GM19193 (cell line): ENCODE measurements around the gene MAP4K4.

ENCODE experiments used
- POLR2A ChIP-seq: IDR thresholded peaks from 4 replicates; pipeline ENCODE4 v1.6.1; 2011; ENCODE audit not compliant: insufficient read depth, insufficient read length; ENCODE audit errors: extremely low read depth

Gene MAP4K4

GRCh38 chr2:101776172-101777043, 78.9 kb downstream of the MAP4K4 start:
- no peak for TF ChIP-seq POLR2A

- TF ChIP-seq POLR2A: no peak
Measured at GRCh38 chr2:101777337-101777736, 79.8 kb downstream of the MAP4K4 start.

- TF ChIP-seq POLR2A: no peak
Measured at GRCh38 chr2:101778102-101778501, 80.6 kb downstream of the MAP4K4 start.

- TF ChIP-seq POLR2A: no peak
Measured at GRCh38 chr2:101779190-101779589, 81.7 kb downstream of the MAP4K4 start.

- TF ChIP-seq POLR2A: no peak
Measured at GRCh38 chr2:101779656-101780055, 82.1 kb downstream of the MAP4K4 start.

GRCh38 chr2:101781326-101781725, 83.8 kb downstream of the MAP4K4 start:
- TF ChIP-seq POLR2A: no peak

- TF ChIP-seq POLR2A: no peak
Measured at GRCh38 chr2:101781791-101782426, 84.4 kb downstream of the MAP4K4 start.

- TF ChIP-seq POLR2A: no peak
Measured at GRCh38 chr2:101782427-101782792, 84.9 kb downstream of the MAP4K4 start.

GRCh38 chr2:101787097-101787496, 89.6 kb downstream of the MAP4K4 start:
- no peak for TF ChIP-seq POLR2A

GRCh38 chr2:101788565-101788964, 91.1 kb downstream of the MAP4K4 start:
- TF ChIP-seq POLR2A: no peak

- TF ChIP-seq POLR2A: no peak
Measured at GRCh38 chr2:101788995-101789970, 91.8 kb downstream of the MAP4K4 start.

- no peak for TF ChIP-seq POLR2A
Measured at GRCh38 chr2:101790416-101790815, 92.9 kb downstream of the MAP4K4 start.

- TF ChIP-seq POLR2A: no peak
Measured at GRCh38 chr2:101790857-101791256, 93.3 kb downstream of the MAP4K4 start.

GRCh38 chr2:101792208-101792607, 94.7 kb downstream of the MAP4K4 start:
- TF ChIP-seq POLR2A: no peak
